ENCODE measurements around the gene RTEL1.

RTEL1 gene

GRCh38 chr20:63697357-63697867, 39.3 kb downstream of the RTEL1 start:
- no peaks in the 10 kb centered on the region for H3K79me2 ChIP-seq (ENCODE audit: control insufficient read depth, insufficient read depth, low read length)
- H3K79me1 ChIP-seq (ENCODE audit: low read length): no peaks in the 10 kb centered on the region
- H4K8ac ChIP-seq (ENCODE audit: low read depth, low read length): no peak overlapping the region
- no peak overlapping the region for H3K56ac ChIP-seq (ENCODE audit: low read length)
- no peak overlapping the region for H2BK15ac ChIP-seq (replicated peaks; ENCODE audit: low read depth)
- H3K36me3 ChIP-seq (ENCODE audit: control insufficient read depth, insufficient read depth, low read length): no peaks in the 10 kb centered on the region
- H3K4me3 ChIP-seq (ENCODE audit: low read length): no peak overlapping the region
- no peak overlapping the region for H3K23ac ChIP-seq (ENCODE audit: low read length)
- no peak overlapping the region for H3K4me2 ChIP-seq (ENCODE audit: low read length)
- H3K4me1 ChIP-seq (ENCODE audit: control insufficient read depth, low read depth, low read length): no peaks in the 10 kb centered on the region
- H3K27ac ChIP-seq (ENCODE audit: low read depth, low read length): no peak overlapping the region
- DNase-seq: no peak
- no peak overlapping the region for H3K4ac ChIP-seq (ENCODE audit: low read depth, low read length)
- H3K18ac ChIP-seq (ENCODE audit: low read length): no peak overlapping the region
- H4K5ac ChIP-seq (ENCODE audit: low read length): no peak overlapping the region
- H2BK120ac ChIP-seq (ENCODE audit: low read depth, low read length): no peak overlapping the region
- H2BK5ac ChIP-seq (ENCODE audit: low read length): no peak overlapping the region
- no peaks in the 10 kb centered on the region for H3K27me3 ChIP-seq (ENCODE audit: insufficient read depth, low read length, poor library complexity)
- no peak overlapping the region for H2AK5ac ChIP-seq (ENCODE audit: low read length)
- H3K9ac ChIP-seq (ENCODE audit: low read length): no peak overlapping the region
- WGBS (ENCODE audit: extremely low coverage, insufficient coverage, low lambda C conversion rate): no CpG with 5 or more reads among the region's 7 CpGs

GRCh38 chr20:63697868-63698545, 39.9 kb downstream of the RTEL1 start:
- H3K9ac ChIP-seq (ENCODE audit: low read length): no peak overlapping the region
- no peak overlapping the region for H3K4me2 ChIP-seq (ENCODE audit: low read length)
- no peaks in the 10 kb centered on the region for H3K27me3 ChIP-seq (ENCODE audit: insufficient read depth, low read length, poor library complexity)
- no peak overlapping the region for H2AK5ac ChIP-seq (ENCODE audit: low read length)
- no peak overlapping the region for H2BK15ac ChIP-seq (replicated peaks; ENCODE audit: low read depth)
- H3K23ac ChIP-seq (ENCODE audit: low read length): no peak overlapping the region
- no peaks in the 10 kb centered on the region for H3K4me1 ChIP-seq (ENCODE audit: control insufficient read depth, low read depth, low read length)
- no peaks in the 10 kb centered on the region for H3K79me1 ChIP-seq (ENCODE audit: low read length)
- H3K4me3 ChIP-seq (ENCODE audit: low read length): no peak overlapping the region
- no peak overlapping the region for H3K4ac ChIP-seq (ENCODE audit: low read depth, low read length)
- WGBS (ENCODE audit: extremely low coverage, insufficient coverage, low lambda C conversion rate): no CpG with 5 or more reads among the region's 40 CpGs
- no peak overlapping the region for H2BK120ac ChIP-seq (ENCODE audit: low read depth, low read length)
- no peak overlapping the region for H2BK5ac ChIP-seq (ENCODE audit: low read length)
- no peak overlapping the region for H3K18ac ChIP-seq (ENCODE audit: low read length)
- no peak overlapping the region for H4K8ac ChIP-seq (ENCODE audit: low read depth, low read length)
- no peaks in the 10 kb centered on the region for H3K36me3 ChIP-seq (ENCODE audit: control insufficient read depth, insufficient read depth, low read length)
- H3K79me2 ChIP-seq (ENCODE audit: control insufficient read depth, insufficient read depth, low read length): no peaks in the 10 kb centered on the region
- H3K27ac ChIP-seq (ENCODE audit: low read depth, low read length): no peak overlapping the region
- no peak for DNase-seq
- no peak overlapping the region for H4K5ac ChIP-seq (ENCODE audit: low read length)
- H3K56ac ChIP-seq (ENCODE audit: low read length): no peak overlapping the region

GRCh38 chr20:63698739-63699465, 40.8 kb downstream of the RTEL1 start:
- Histone ChIP-seq H2BK5ac (ENCODE audit: low read length) (no peak overlapping the region), H3K27ac (ENCODE audit: low read depth, low read length) (no peak overlapping the region), H2AK5ac (ENCODE audit: low read length) (no peak overlapping the region), H3K36me3 (ENCODE audit: control insufficient read depth, insufficient read depth, low read length) (no peaks in the 10 kb centered on the region), H3K79me2 (ENCODE audit: control insufficient read depth, insufficient read depth, low read length) (no peaks in the 10 kb centered on the region), H2BK120ac (ENCODE audit: low read depth, low read length) (no peak overlapping the region), H4K8ac (ENCODE audit: low read depth, low read length) (no peak overlapping the region), H3K4ac (ENCODE audit: low read depth, low read length) (no peak overlapping the region), H3K23ac (ENCODE audit: low read length) (no peak overlapping the region), H3K27me3 (ENCODE audit: insufficient read depth, low read length, poor library complexity) (no peaks in the 10 kb centered on the region), H4K5ac (ENCODE audit: low read length) (no peak overlapping the region), H2BK15ac (replicated peaks; ENCODE audit: low read depth) (no peak overlapping the region), H3K4me2 (ENCODE audit: low read length) (no peak overlapping the region), H3K79me1 (ENCODE audit: low read length) (no peaks in the 10 kb centered on the region), H3K9ac (ENCODE audit: low read length) (no peak overlapping the region), H3K56ac (ENCODE audit: low read length) (peak overlapping the region; percentile 25), H3K4me1 (ENCODE audit: control insufficient read depth, low read depth, low read length) (no peaks in the 10 kb centered on the region), H3K4me3 (ENCODE audit: low read length) (no peak overlapping the region), H3K18ac (ENCODE audit: low read length) (no peak overlapping the region)
- WGBS (ENCODE audit: extremely low coverage, insufficient coverage, low lambda C conversion rate): no CpG with 5 or more reads among the region's 19 CpGs
- DNase-seq: peak; percentile 52

DNA sequence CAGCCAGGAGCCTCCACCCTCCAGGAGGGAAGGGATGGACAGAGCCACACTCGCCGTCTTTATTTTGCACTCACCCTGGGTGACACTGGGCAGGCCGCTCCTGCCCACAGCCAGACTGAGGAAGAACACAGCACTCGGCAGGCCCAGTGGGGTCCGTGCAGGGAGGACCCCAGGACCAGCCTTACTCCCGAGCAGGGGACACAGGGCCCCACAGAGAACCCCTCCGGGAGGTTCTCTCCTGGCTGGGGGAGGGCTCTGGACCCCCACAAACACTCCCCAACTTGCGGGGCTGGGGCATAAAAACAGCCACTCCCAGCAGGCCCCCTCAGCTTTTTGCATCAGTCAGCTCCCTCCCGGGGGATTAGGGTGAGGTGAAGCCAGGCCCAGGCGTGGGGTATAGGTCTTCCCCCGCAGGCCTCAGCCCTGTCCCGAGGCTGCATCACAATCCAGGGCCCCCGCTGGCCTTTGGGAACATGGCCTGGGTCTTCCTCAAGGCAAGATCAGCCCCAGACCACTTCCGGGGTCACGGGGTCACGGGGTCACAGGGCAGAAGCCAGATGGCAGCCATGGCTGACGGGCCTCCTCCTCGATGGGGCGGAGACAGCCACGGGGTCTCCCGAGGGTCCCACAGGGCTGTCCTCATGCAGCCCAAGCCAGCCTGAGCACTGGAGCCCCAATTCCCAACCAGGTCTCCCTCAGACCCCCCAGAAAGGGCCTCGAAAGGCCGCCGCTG, 41.5 kb downstream of the RTEL1 start:
- H2BK15ac ChIP-seq (replicated peaks; ENCODE audit: low read depth): no peak overlapping the region
- no peak overlapping the region for H3K4me3 ChIP-seq (ENCODE audit: low read length)
- H3K79me2 ChIP-seq (ENCODE audit: control insufficient read depth, insufficient read depth, low read length): no peaks in the 10 kb centered on the region
- DNase-seq: no peak
- H3K27ac ChIP-seq (ENCODE audit: low read depth, low read length): no peak overlapping the region
- H3K36me3 ChIP-seq (ENCODE audit: control insufficient read depth, insufficient read depth, low read length): no peaks in the 10 kb centered on the region
- no peak overlapping the region for H3K4ac ChIP-seq (ENCODE audit: low read depth, low read length)
- no peaks in the 10 kb centered on the region for H3K79me1 ChIP-seq (ENCODE audit: low read length)
- H3K23ac ChIP-seq (ENCODE audit: low read length): no peak overlapping the region
- peak overlapping the region; percentile 25 for H3K56ac ChIP-seq (ENCODE audit: low read length)
- H4K5ac ChIP-seq (ENCODE audit: low read length): no peak overlapping the region
- H3K4me2 ChIP-seq (ENCODE audit: low read length): no peak overlapping the region
- whole genome bisulfite sequencing (ENCODE audit: extremely low coverage, insufficient coverage, low lambda C conversion rate): no CpG with 5 or more reads among the region's 24 CpGs
- H2AK5ac ChIP-seq (ENCODE audit: low read length): no peak overlapping the region
- no peak overlapping the region for H4K8ac ChIP-seq (ENCODE audit: low read depth, low read length)
- no peak overlapping the region for H3K9ac ChIP-seq (ENCODE audit: low read length)
- H3K4me1 ChIP-seq (ENCODE audit: control insufficient read depth, low read depth, low read length): no peaks in the 10 kb centered on the region
- no peak overlapping the region for H2BK5ac ChIP-seq (ENCODE audit: low read length)
- H3K27me3 ChIP-seq (ENCODE audit: insufficient read depth, low read length, poor library complexity): no peaks in the 10 kb centered on the region
- no peak overlapping the region for H3K18ac ChIP-seq (ENCODE audit: low read length)
- H2BK120ac ChIP-seq (ENCODE audit: low read depth, low read length): no peak overlapping the region

GRCh38 chr20:63700199-63701050, 42.3 kb downstream of the RTEL1 start:
- no peaks in the 10 kb centered on the region for H3K79me1 ChIP-seq (ENCODE audit: low read length)
- H3K56ac ChIP-seq (ENCODE audit: low read length): no peak overlapping the region
- H3K27me3 ChIP-seq (ENCODE audit: insufficient read depth, low read length, poor library complexity): no peaks in the 10 kb centered on the region
- no CpG with 5 or more reads among the region's 43 CpGs for WGBS (ENCODE audit: extremely low coverage, insufficient coverage, low lambda C conversion rate)
- no peak overlapping the region for H3K4ac ChIP-seq (ENCODE audit: low read depth, low read length)
- no peak overlapping the region for H4K5ac ChIP-seq (ENCODE audit: low read length)
- no peak overlapping the region for H3K4me2 ChIP-seq (ENCODE audit: low read length)
- peaks cover 1% of the 10 kb centered on the region for H3K36me3 ChIP-seq (ENCODE audit: control insufficient read depth, insufficient read depth, low read length)
- no peak for DNase-seq
- no peak overlapping the region for H2BK5ac ChIP-seq (ENCODE audit: low read length)
- H3K18ac ChIP-seq (ENCODE audit: low read length): no peak overlapping the region
- H2BK15ac ChIP-seq (replicated peaks; ENCODE audit: low read depth): no peak overlapping the region
- no peak overlapping the region for H4K8ac ChIP-seq (ENCODE audit: low read depth, low read length)
- no peaks in the 10 kb centered on the region for H3K79me2 ChIP-seq (ENCODE audit: control insufficient read depth, insufficient read depth, low read length)
- H2AK5ac ChIP-seq (ENCODE audit: low read length): no peak overlapping the region
- no peak overlapping the region for H3K23ac ChIP-seq (ENCODE audit: low read length)
- H3K9ac ChIP-seq (ENCODE audit: low read length): no peak overlapping the region
- H3K4me3 ChIP-seq (ENCODE audit: low read length): no peak overlapping the region
- no peak overlapping the region for H2BK120ac ChIP-seq (ENCODE audit: low read depth, low read length)
- H3K4me1 ChIP-seq (ENCODE audit: control insufficient read depth, low read depth, low read length): no peaks in the 10 kb centered on the region
- H3K27ac ChIP-seq (ENCODE audit: low read depth, low read length): no peak overlapping the region

Measured in mesendoderm (in vitro differentiated cells).